Activated CD4-positive, alpha-beta memory T cell treated with anti-CD3 and anti-CD28 coated beads, Interleukin-2, amount 10 ng/mL, durations not matched to agents 7 days and 5 days (primary cell): ENCODE data around the gene LRP5. TPM values are rescaled to one million over a fixed set of nuclear protein-coding genes. Genes with fewer than 3 reads are reported as not detected.
"Not testable (repeated sequence)": the region's sequence is repeated elsewhere in the genome, so short reads cannot be mapped to it uniquely, and the experiment has no call there.

ENCODE experiments used
- CTCF ChIA-PET: fragments of 350-600 bp; sonication (Branson Sonifier 250); formaldehyde crosslinking; loops from one replicate; lab custom pipeline; 2021; ENCODE audit warnings: antibody characterized with exemption, inconsistent platforms; lab: Charles Lee
- POLR2A ChIA-PET: fragments of 350-600 bp; sonication (Branson Sonifier 250); formaldehyde crosslinking; loops from one replicate; lab custom pipeline; 2021; ENCODE audit warnings: antibody characterized with exemption; lab: Charles Lee
- DNase-seq: peaks from one replicate; pipeline ENCODE4 v3.0.0-alpha.2; 2020
- H3K27ac Mint-ChIP-seq: one replicate; pipeline ENCODE4 v1.8.0; 2021; ENCODE audit warnings: mild to moderate bottlenecking, mixed read lengths
- H3K27me3 Mint-ChIP-seq: one replicate; pipeline ENCODE4 v1.8.0; 2021; ENCODE audit warnings: mixed read lengths
- H3K36me3 Mint-ChIP-seq: one replicate; pipeline ENCODE4 v1.8.0; 2021; ENCODE audit warnings: low read depth, mixed read lengths
- H3K4me1 Mint-ChIP-seq: one replicate; pipeline ENCODE4 v1.8.0; 2021; ENCODE audit warnings: mixed read lengths
- H3K4me3 Mint-ChIP-seq: one replicate; pipeline ENCODE4 v1.8.0; 2021; ENCODE audit warnings: mild to moderate bottlenecking, mixed read lengths
- H3K9me3 Mint-ChIP-seq: one replicate; pipeline ENCODE4 v1.8.0; 2021; ENCODE audit warnings: mixed read lengths
- total RNA-seq, 2 experiments: library from RNA; stranded (reverse); gene quantifications; one replicate each; pipeline ENCODE4 v1.2.3, GENCODE V29; 2021

The LRP5 gene
- total RNA-seq, 2 experiments from 2014 or later: 12.3 to 13.5 TPM

GRCh38 chr11:68424981-68425865 lies 112.8 kb downstream of the LRP5 start:
- Mint-ChIP-seq H3K27me3 (no peaks in the 10 kb centered on the region), H3K36me3 (peaks cover 9% of the 10 kb centered on the region), H3K4me3 (no peak overlapping the region), H3K4me1 (no peaks in the 10 kb centered on the region), H3K9me3 (peaks cover 15% of the 10 kb centered on the region), H3K27ac (no peak overlapping the region)
- POLR2A ChIA-PET: no interaction called here
- no peak for DNase-seq
- CTCF ChIA-PET: no interaction called here

GRCh38 chr11:68425866-68426380 lies 113.5 kb downstream of the LRP5 start:
- Mint-ChIP-seq H3K4me3 (no peak overlapping the region), H3K27me3 (no peaks in the 10 kb centered on the region), H3K9me3 (peaks cover 19% of the 10 kb centered on the region), H3K36me3 (peaks cover 15% of the 10 kb centered on the region), H3K4me1 (no peaks in the 10 kb centered on the region), H3K27ac (no peak overlapping the region)
- ChIA-PET CTCF (no interaction called here), POLR2A (no interaction called here)
- DNase-seq: no peak

GRCh38 chr11:68429661-68430060 lies 117.3 kb downstream of the LRP5 start:
- ChIA-PET POLR2A (no interaction called here), CTCF (no interaction called here)
- Mint-ChIP-seq H3K27me3 (no peaks in the 10 kb centered on the region), H3K4me3 (no peak overlapping the region), H3K27ac (no peak overlapping the region), H3K36me3 (peaks cover 15% of the 10 kb centered on the region), H3K4me1 (no peaks in the 10 kb centered on the region), H3K9me3 (peaks cover 19% of the 10 kb centered on the region)
- DNase-seq: no peak

GRCh38 chr11:68430384-68430783 lies 118.0 kb downstream of the LRP5 start:
- ChIA-PET CTCF (no interaction called here), POLR2A (no interaction called here)
- Mint-ChIP-seq H3K27me3 (no peaks in the 10 kb centered on the region), H3K4me3 (no peak overlapping the region), H3K9me3 (peaks cover 19% of the 10 kb centered on the region), H3K36me3 (peaks cover 15% of the 10 kb centered on the region), H3K27ac (no peak overlapping the region), H3K4me1 (no peaks in the 10 kb centered on the region)
- no peak for DNase-seq

GRCh38 chr11:68430801-68431200 lies 118.4 kb downstream of the LRP5 start:
- DNase-seq: no peak
- ChIA-PET POLR2A (no interaction called here), CTCF (no interaction called here)
- H3K36me3 Mint-ChIP-seq: peaks cover 15% of the 10 kb centered on the region
- no peak overlapping the region for H3K4me3 Mint-ChIP-seq
- H3K9me3 Mint-ChIP-seq: peaks cover 19% of the 10 kb centered on the region
- no peaks in the 10 kb centered on the region for H3K4me1 Mint-ChIP-seq
- H3K27me3 Mint-ChIP-seq: no peaks in the 10 kb centered on the region
- H3K27ac Mint-ChIP-seq: no peak overlapping the region

GRCh38 chr11:68431984-68432645 lies 119.7 kb downstream of the LRP5 start:
- CTCF ChIA-PET: no interaction called here
- Mint-ChIP-seq H3K36me3 (peaks cover 15% of the 10 kb centered on the region), H3K27me3 (no peaks in the 10 kb centered on the region), H3K4me3 (no peak overlapping the region), H3K9me3 (peaks cover 19% of the 10 kb centered on the region), H3K27ac (no peak overlapping the region), H3K4me1 (peaks cover 1% of the 10 kb centered on the region)
- POLR2A ChIA-PET: no interaction called here
- DNase-seq: no peak

GRCh38 chr11:68432874-68433273 lies 120.5 kb downstream of the LRP5 start:
- CTCF ChIA-PET: no interaction called here
- no peak for DNase-seq
- Mint-ChIP-seq H3K4me1 (peaks cover 8% of the 10 kb centered on the region), H3K36me3 (peaks cover 15% of the 10 kb centered on the region), H3K9me3 (peaks cover 19% of the 10 kb centered on the region), H3K4me3 (no peak overlapping the region), H3K27ac (no peak overlapping the region), H3K27me3 (no peaks in the 10 kb centered on the region)
- POLR2A ChIA-PET: no interaction called here

- H3K9me3 Mint-ChIP-seq: peaks cover 17% of the 10 kb centered on the region
- H3K27me3 Mint-ChIP-seq: no peaks in the 10 kb centered on the region
- POLR2A ChIA-PET: no interaction called here
- DNase-seq: no peak
- CTCF ChIA-PET: no interaction called here
- peaks cover 12% of the 10 kb centered on the region for H3K36me3 Mint-ChIP-seq
- no peak overlapping the region for H3K4me3 Mint-ChIP-seq
- H3K27ac Mint-ChIP-seq: no peak overlapping the region
- peaks cover 9% of the 10 kb centered on the region for H3K4me1 Mint-ChIP-seq
Observed at GRCh38 chr11:68433541-68433940, 121.2 kb downstream of the LRP5 start.

GRCh38 chr11:68434159-68434558 lies 121.8 kb downstream of the LRP5 start:
- CTCF ChIA-PET, H3K27ac Mint-ChIP-seq, DNase-seq, H3K4me3 Mint-ChIP-seq, H3K27me3 Mint-ChIP-seq, POLR2A ChIA-PET, H3K4me1 Mint-ChIP-seq: not testable (repeated sequence)
- peaks cover 13% of the 10 kb centered on the region for H3K9me3 Mint-ChIP-seq
- peaks cover 11% of the 10 kb centered on the region for H3K36me3 Mint-ChIP-seq

GRCh38 chr11:68436162-68436888 lies 123.9 kb downstream of the LRP5 start:
- peaks cover 9% of the 10 kb centered on the region for H3K4me1 Mint-ChIP-seq
- H3K9me3 Mint-ChIP-seq: no peaks in the 10 kb centered on the region
- H3K4me3 Mint-ChIP-seq: no peak overlapping the region
- ChIA-PET POLR2A (no interaction called here), CTCF (no interaction called here)
- no peak overlapping the region for H3K27ac Mint-ChIP-seq
- H3K27me3 Mint-ChIP-seq: no peaks in the 10 kb centered on the region
- DNase-seq: no peak
- H3K36me3 Mint-ChIP-seq: no peaks in the 10 kb centered on the region

- ChIA-PET CTCF (no interaction called here), POLR2A (no interaction called here)
- Mint-ChIP-seq H3K27me3 (no peaks in the 10 kb centered on the region), H3K9me3 (no peaks in the 10 kb centered on the region), H3K4me1 (peaks cover 9% of the 10 kb centered on the region), H3K4me3 (no peak overlapping the region), H3K27ac (no peak overlapping the region), H3K36me3 (no peaks in the 10 kb centered on the region)
- no peak for DNase-seq
Observed at GRCh38 chr11:68436985-68437926, 124.9 kb downstream of the LRP5 start.

- H3K27ac Mint-ChIP-seq: no peak overlapping the region
- no peak overlapping the region for H3K4me3 Mint-ChIP-seq
- no peak for DNase-seq
- no peaks in the 10 kb centered on the region for H3K27me3 Mint-ChIP-seq
- CTCF ChIA-PET: no interaction called here
- H3K9me3 Mint-ChIP-seq: no peaks in the 10 kb centered on the region
- H3K36me3 Mint-ChIP-seq: no peaks in the 10 kb centered on the region
- POLR2A ChIA-PET: no interaction called here
- H3K4me1 Mint-ChIP-seq: peaks cover 9% of the 10 kb centered on the region
Observed at GRCh38 chr11:68437927-68438657, 125.7 kb downstream of the LRP5 start.
